ENCODE measurements around the gene ATF4.

Gene ATF4

GRCh38 chr22:39562839-39563489 is 42.6 kb downstream of the ATF4 start:
- no peak for DNase-seq

DNA sequence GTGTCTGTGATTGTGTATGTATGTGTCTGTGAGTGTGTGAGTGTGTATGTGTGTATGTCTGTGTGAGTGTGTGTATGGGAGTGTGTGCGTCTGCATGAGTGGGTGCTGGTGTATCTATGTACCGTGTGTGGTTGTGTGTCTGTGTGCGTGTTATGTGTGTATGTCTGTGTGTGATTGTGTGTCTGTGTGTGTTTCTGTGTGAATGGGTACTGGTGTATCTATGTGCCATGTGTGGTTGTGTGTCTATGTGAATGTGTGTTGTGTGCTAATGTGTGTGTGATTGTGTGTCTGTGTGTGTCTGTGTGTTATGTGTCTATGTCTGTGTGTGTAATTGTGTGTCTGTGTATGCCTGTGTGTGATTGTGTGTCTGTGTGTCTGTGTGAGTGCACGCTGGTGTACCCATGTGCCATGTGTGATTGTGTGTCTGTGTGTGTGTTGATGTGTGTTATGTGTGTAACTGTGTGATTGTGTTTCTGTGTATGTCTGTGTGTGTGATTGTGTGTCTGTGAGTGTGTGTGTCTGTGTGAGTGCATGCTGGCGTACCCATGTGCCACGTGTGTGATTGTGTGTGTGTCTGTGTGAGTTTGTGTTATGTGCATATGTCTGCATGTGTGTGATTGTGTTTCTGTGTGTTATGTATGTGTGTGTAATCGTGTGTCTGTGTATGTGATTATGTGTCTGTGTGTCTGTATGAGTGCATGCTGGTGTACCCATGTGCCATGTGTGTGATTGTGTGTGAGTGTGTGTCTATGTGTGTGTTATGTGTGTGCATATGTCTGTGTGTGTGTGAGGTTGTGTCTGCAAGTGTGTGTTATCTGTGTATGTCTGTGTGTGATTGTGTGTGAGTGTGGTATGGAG is 43.4 kb downstream of the ATF4 start:
- no peak for DNase-seq

DNA sequence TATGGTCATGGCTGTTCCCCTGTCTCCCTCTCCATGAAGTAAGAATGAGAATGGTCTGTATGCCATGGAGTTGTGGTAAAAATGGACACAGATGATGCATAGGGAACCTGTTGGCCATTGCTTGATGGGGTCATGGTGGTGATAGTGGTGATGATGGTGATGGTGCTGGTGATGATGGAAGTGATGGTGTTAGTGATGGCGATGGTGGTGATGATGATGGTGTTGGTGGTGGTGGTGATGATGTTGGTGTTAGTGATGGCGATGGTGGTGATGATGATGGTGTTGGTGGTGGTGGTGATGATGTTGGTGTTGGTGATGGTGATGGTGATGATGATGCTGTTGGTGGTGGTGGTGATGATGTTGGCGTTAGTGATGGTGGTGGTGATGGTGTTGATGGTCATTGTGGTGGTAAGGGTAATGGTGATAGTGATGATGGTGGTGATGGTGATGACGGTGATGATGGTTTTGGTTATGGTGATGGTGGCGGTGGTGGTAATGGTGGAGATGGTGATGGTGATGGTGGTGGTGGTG is 45.1 kb downstream of the ATF4 start:
- no peak for DNase-seq

DNA sequence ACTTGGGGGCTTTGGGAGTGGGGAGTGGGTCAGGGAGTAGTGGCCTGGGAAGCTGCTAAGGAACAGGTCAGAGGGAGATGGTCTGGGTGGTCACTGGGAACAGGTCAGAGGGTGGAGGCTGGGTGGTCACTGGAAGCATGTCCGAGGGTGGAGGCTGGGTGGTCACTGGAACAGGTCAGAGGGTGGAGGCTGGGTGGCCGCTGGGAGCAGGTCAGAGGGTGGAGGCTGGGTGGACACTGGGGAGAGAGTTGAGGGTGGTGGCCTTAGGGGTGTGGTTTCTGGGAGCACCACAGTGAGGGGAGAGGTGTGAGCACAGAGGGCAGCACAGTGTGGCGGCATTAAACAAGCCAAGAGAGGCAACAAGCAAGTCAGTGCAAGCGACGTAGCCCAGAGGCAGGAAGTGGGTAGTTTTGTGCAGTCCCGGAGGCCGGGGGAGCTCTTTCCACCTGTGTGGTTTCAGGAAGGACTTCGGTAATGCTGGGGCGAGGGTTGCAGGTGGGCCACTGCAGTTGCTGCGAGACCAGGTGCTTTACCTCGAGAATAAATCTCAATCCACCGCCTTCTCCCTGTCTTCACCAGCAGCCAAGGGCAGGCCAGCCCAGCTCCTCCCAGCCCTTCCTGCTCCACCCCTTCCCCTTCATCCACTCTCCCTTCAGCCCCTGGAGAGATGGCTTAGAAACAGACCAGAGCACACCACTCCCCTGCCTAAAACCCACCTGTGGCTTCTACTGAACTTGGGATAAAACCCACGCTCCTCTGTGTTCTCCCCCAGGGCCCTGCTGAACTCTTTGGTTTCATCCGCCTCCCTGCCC is 47.0 kb downstream of the ATF4 start:
- no peak for DNase-seq

- DNase-seq: no peak
Observed at GRCh38 chr22:39568278-39568981, 48.1 kb downstream of the ATF4 start.

GRCh38 chr22:39569066-39569465 is 48.7 kb downstream of the ATF4 start:
- DNase-seq: no peak

GRCh38 chr22:39570226-39570625 is 49.9 kb downstream of the ATF4 start:
- DNase-seq: no peak

- no peak for DNase-seq
Observed at GRCh38 chr22:39570665-39571064, 50.3 kb downstream of the ATF4 start, which contains the start of gene CACNA1I. Gene CACNA1I, plus strand, starts transcription at chr22:39570753. Its CDS starts 0 bp downstream, at chr22:39570753.

GRCh38 chr22:39571538-39571937 is 51.2 kb downstream of the ATF4 start:
- no peak for DNase-seq
